Ectodermal cell (in vitro differentiated cells): ENCODE results near the gene EHF.

Experiments
- H3K27ac ChIP-seq: 2 replicates; pipeline ENCODE4 v1.7.0; 2013; ENCODE audit warnings: mild to moderate bottlenecking, low read depth, low read length; ENCODE audit not compliant: insufficient read depth, poor library complexity, severe bottlenecking
- H3K27me3 ChIP-seq: 2 replicates; pipeline ENCODE4 v1.7.0; 2013; ENCODE audit warnings: mild to moderate bottlenecking, low read length; ENCODE audit not compliant: insufficient read depth, control insufficient read depth, poor library complexity, severe bottlenecking
- H3K36me3 ChIP-seq: one replicate; pipeline ENCODE4 v1.7.0; 2013; ENCODE audit warnings: low read length; ENCODE audit not compliant: control insufficient read depth, insufficient read depth
- H3K4me1 ChIP-seq: one replicate; pipeline ENCODE4 v1.7.0; 2013; ENCODE audit warnings: low read length; ENCODE audit not compliant: control insufficient read depth, insufficient read depth
- H3K4me3 ChIP-seq: 2 replicates; pipeline ENCODE4 v1.7.0; 2013; ENCODE audit warnings: low read depth, low read length, control low read depth; ENCODE audit not compliant: insufficient read depth
- H3K9me3 ChIP-seq: 2 replicates; pipeline ENCODE4 v1.7.0; 2013; ENCODE audit warnings: mild to moderate bottlenecking, low read length, moderate library complexity; ENCODE audit not compliant: control insufficient read depth
- WGBS, 2 experiments: methylation state at CpG; one replicate each; pipeline ENCODE4 v1.1.7; 2013; ENCODE audit warnings: missing lambda C conversion rate in 2 of 2; 5-methylcytosine and 5-hydroxymethylcytosine counted together

Gene EHF

GRCh38 chr11:34633640-34633989 is 12.7 kb downstream of the EHF start:
- no peak overlapping the region for H3K4me3 ChIP-seq
- no peaks in the 10 kb centered on the region for H3K9me3 ChIP-seq
- no peak overlapping the region for H3K27ac ChIP-seq
- peaks cover 14% of the 10 kb centered on the region for H3K4me1 ChIP-seq
- H3K36me3 ChIP-seq, result no peaks in the 10 kb centered on the region
- H3K27me3 ChIP-seq, result no peaks in the 10 kb centered on the region

- Histone ChIP-seq H3K4me3 (no peak overlapping the region), H3K27me3 (no peaks in the 10 kb centered on the region), H3K36me3 (no peaks in the 10 kb centered on the region), H3K9me3 (no peaks in the 10 kb centered on the region), H3K27ac (no peak overlapping the region), H3K4me1 (peaks cover 14% of the 10 kb centered on the region)
- whole genome bisulfite sequencing, 2 experiments, result 87 to 89% methylated on average over 3 to 4 of the region's 5 CpGs
Measured at GRCh38 chr11:34633990-34634693, 13.2 kb downstream of the EHF start.

GRCh38 chr11:34634694-34635062 is 13.8 kb downstream of the EHF start:
- Histone ChIP-seq H3K36me3 (no peaks in the 10 kb centered on the region), H3K9me3 (no peaks in the 10 kb centered on the region), H3K27me3 (no peaks in the 10 kb centered on the region), H3K4me3 (no peak overlapping the region), H3K27ac (no peak overlapping the region), H3K4me1 (peaks cover 14% of the 10 kb centered on the region)
- 100% methylated on average over 1 of the region's 2 CpGs for WGBS, 2 experiments

- 96 to 100% methylated on average over 1 of the region's 1 CpG for WGBS, 2 experiments
Measured at GRCh38 chr11:34636127-34636526, 15.2 kb downstream of the EHF start.

GRCh38 chr11:34637303-34637702 is 16.4 kb downstream of the EHF start:
- Histone ChIP-seq H3K27ac (no peak overlapping the region), H3K9me3 (no peaks in the 10 kb centered on the region), H3K4me1 (peaks cover 14% of the 10 kb centered on the region), H3K27me3 (no peaks in the 10 kb centered on the region), H3K4me3 (no peak overlapping the region), H3K36me3 (no peaks in the 10 kb centered on the region)
- WGBS, 2 experiments, result 96 to 97% methylated on average over 5 of the region's 5 CpGs

More at GRCh38 chr11:34636127-34636526, 15.2 kb downstream of the EHF start:
- Histone ChIP-seq H3K4me1 (peaks cover 21% of the 10 kb centered on the region), H3K4me3 (no peak overlapping the region), H3K27me3 (no peaks in the 10 kb centered on the region), H3K9me3 (no peaks in the 10 kb centered on the region), H3K36me3 (no peaks in the 10 kb centered on the region), H3K27ac (no peak overlapping the region)

- Histone ChIP-seq H3K36me3 (no peaks in the 10 kb centered on the region), H3K27me3 (no peaks in the 10 kb centered on the region), H3K4me1 (peaks cover 8% of the 10 kb centered on the region), H3K4me3 (no peak overlapping the region), H3K9me3 (no peaks in the 10 kb centered on the region), H3K27ac (no peak overlapping the region)
- WGBS, 2 experiments, result 75 to 82% methylated on average over 3 of the region's 3 CpGs
Measured at GRCh38 chr11:34638897-34639296, 18.0 kb downstream of the EHF start.

- 92 to 95% methylated on average over 4 of the region's 4 CpGs for WGBS, 2 experiments
- H3K9me3 ChIP-seq, result no peaks in the 10 kb centered on the region
- H3K4me1 ChIP-seq, result peaks cover 8% of the 10 kb centered on the region
- H3K27me3 ChIP-seq, result no peaks in the 10 kb centered on the region
- H3K4me3 ChIP-seq, result no peak overlapping the region
- H3K27ac ChIP-seq, result no peak overlapping the region
- H3K36me3 ChIP-seq, result no peaks in the 10 kb centered on the region
Measured at GRCh38 chr11:34639545-34639944, 18.7 kb downstream of the EHF start.

- no peaks in the 10 kb centered on the region for H3K9me3 ChIP-seq
- H3K27me3 ChIP-seq, result no peaks in the 10 kb centered on the region
- H3K36me3 ChIP-seq, result no peaks in the 10 kb centered on the region
- no peak overlapping the region for H3K27ac ChIP-seq
- H3K4me1 ChIP-seq, result peaks cover 8% of the 10 kb centered on the region
- WGBS, 2 experiments, result 82 to 84% methylated on average over 8 of the region's 8 CpGs
- no peak overlapping the region for H3K4me3 ChIP-seq
Measured at GRCh38 chr11:34640050-34640923, 19.4 kb downstream of the EHF start.

- H3K4me1 ChIP-seq, result peaks cover 8% of the 10 kb centered on the region
- no peaks in the 10 kb centered on the region for H3K36me3 ChIP-seq
- H3K9me3 ChIP-seq, result no peaks in the 10 kb centered on the region
- 91% methylated on average over 2 of the region's 2 CpGs for WGBS, 2 experiments
- H3K4me3 ChIP-seq, result no peak overlapping the region
- H3K27me3 ChIP-seq, result no peaks in the 10 kb centered on the region
- no peak overlapping the region for H3K27ac ChIP-seq
Measured at GRCh38 chr11:34640924-34641275, 20.0 kb downstream of the EHF start.

GRCh38 chr11:34641456-34641855 is 20.6 kb downstream of the EHF start:
- Histone ChIP-seq H3K4me3 (no peak overlapping the region), H3K27me3 (no peaks in the 10 kb centered on the region), H3K27ac (no peak overlapping the region), H3K4me1 (peaks cover 8% of the 10 kb centered on the region), H3K9me3 (no peaks in the 10 kb centered on the region), H3K36me3 (no peaks in the 10 kb centered on the region)
- 76 to 91% methylated on average over 5 of the region's 5 CpGs for WGBS, 2 experiments
